ENCODE measurements around the gene RALBP1.
"Not testable (repeated sequence)": the region's sequence is repeated elsewhere in the genome, so short reads cannot be mapped to it uniquely, and the experiment has no call there.

RALBP1 gene

GRCh38 chr18:9455718-9456511 is 19.4 kb upstream of the RALBP1 start:
- no peak for DNase-seq

DNA sequence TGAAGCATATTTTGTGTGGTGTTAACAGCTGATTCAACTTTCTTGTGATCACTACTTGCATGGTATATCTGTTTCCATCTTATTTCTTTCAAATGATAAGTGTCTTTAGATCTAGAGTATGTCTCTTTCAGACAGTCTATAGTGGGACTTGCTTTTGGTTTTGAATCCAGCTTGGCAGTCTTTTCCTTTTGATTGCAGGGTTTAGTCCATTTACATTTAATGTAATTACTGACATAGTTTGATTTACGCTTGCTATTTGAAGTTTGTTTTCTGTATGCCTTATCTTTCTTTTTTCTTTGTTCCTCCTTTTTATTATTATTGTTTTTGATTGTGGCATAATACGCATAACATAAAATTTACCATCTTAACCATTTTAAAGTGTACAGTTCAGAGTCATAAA is 9.2 kb upstream of the RALBP1 start:
- DNase-seq = no peak

DNA sequence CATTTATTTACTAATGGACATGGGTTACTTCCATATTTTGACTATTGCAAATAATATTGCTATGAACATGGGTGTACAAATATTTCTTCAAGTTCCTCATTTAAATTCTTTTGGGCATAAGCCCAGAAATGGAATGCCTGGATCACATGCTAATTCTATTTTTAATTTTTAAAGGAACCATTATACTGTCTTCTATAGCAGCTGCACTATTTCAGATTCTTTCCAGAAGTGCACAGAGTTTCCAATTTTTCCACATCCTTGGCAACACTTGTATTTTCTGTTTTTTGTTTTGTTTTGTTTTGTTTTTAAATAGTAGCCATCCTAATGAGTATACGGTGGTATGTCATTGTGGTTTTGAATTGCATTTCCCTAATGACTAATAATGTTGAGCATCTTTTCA is 8.5 kb upstream of the RALBP1 start:
- DNase-seq = no peak

GRCh38 chr18:9468998-9469397 is 6.3 kb upstream of the RALBP1 start:
- DNase-seq = no peak

GRCh38 chr18:9469685-9470084 is 5.6 kb upstream of the RALBP1 start:
- no peak for DNase-seq

- DNase-seq = peak in 1 of 2 donors; percentile 5
Observed at GRCh38 chr18:9474108-9474982, 968 bp upstream of the RALBP1 start.

GRCh38 chr18:9475643-9476591 is 604 bp downstream of the RALBP1 start:
- DNase-seq = peak; percentile 51 to 59

DNA sequence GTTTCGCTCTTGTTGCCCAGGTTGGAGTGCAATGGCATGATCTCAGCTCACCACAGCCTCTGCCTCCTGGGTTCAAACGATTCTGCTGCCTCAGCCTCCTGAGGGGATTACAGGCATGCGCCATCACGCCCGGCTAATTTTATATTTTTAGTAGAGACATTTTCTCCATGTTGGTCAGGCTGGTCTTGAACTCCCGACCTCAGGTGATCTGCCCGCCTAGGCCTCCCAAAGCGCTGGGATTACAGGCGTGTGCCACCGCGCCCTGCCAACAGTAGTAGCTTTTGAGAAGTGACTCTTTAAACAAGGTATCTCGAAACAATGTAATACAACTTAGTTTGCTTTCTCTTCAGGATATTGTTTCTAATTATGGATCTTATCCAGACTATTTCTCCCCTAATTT is 1.6 kb downstream of the RALBP1 start:
- DNase-seq = not testable (repeated sequence)

- no peak for DNase-seq
Observed at GRCh38 chr18:9477509-9477908, 2.2 kb downstream of the RALBP1 start.

DNA sequence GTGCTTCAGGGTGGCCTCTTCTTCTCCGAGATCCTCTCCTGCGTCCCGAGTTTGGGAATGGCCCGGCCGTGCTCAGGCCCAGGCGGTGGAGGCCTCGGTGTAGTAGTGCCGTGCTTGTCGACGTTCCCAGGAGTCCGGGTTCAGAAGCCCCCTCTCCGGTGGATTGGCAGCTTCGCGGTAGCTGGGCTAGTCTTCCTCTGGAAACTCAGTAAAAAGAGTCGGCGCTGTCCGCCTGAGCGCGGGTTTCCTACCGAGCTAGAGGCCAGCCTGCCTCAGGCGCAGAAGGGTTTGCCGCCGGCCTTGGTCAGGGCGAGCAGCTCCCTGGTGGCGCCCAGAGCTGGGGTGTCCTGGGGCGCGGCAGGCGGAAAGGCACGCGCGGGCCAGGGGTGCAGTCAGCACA is 3.2 kb downstream of the RALBP1 start:
- DNase-seq = no peak

DNA sequence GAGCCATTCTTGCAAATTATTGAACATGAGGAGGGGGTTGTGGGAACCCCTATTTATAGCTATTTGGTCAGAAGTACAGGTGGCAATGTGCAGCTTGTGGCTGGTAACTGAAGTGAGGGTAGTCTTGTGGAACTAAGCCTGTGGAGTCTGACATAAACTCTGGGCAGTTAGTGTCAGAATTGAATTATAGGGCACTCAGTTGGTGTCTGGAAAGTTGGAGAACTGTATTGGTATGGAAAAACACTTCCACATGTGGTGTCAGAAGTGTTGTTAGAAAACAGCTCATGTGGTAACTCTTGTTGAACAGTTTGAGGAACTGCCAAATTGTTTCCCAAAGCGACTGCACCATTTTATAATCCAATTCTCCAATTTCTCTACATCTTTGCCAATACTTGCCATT is 7.5 kb downstream of the RALBP1 start:
- no peak for DNase-seq

GRCh38 chr18:9483526-9483925 is 8.2 kb downstream of the RALBP1 start:
- no peak for DNase-seq

DNA sequence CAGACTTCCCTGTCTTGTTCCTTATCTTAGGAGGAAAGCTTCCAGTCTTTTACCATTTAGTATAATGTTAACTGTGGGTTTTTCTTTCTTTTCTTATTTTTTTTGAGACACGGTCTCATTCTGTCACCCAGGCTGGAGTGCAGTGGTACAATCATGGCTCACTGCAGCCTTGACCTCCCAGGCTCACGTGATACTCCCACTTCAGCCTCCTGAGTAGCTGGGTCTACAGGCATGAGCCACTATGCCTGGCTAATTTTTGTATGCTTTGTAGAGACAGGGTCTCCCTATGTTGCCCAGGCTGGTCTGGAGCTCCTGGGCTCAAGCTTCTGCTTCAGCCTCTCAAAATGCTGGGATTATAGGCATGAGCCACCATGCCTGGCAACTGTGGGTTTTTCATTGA is 9.5 kb downstream of the RALBP1 start:
- not testable (repeated sequence) for DNase-seq

DNA sequence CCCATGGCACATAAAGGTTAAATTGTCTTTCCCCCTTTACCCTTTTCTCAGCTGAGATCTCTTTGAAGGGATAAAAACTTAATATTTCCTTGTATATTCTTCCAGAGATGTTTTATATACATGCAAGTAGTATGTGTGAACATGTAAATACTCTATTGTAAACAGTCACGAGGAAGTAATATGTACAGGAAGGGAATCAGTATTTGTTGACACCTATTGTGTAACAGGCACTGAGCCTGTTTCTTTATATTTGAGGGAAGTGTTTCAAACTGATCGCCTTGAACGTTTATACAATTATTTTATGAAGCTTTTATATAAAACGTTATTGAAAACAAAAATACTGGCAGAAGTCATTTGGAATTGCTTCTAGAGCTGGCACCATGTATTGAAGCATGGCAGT is 13.2 kb downstream of the RALBP1 start:
- no peak for DNase-seq

DNA sequence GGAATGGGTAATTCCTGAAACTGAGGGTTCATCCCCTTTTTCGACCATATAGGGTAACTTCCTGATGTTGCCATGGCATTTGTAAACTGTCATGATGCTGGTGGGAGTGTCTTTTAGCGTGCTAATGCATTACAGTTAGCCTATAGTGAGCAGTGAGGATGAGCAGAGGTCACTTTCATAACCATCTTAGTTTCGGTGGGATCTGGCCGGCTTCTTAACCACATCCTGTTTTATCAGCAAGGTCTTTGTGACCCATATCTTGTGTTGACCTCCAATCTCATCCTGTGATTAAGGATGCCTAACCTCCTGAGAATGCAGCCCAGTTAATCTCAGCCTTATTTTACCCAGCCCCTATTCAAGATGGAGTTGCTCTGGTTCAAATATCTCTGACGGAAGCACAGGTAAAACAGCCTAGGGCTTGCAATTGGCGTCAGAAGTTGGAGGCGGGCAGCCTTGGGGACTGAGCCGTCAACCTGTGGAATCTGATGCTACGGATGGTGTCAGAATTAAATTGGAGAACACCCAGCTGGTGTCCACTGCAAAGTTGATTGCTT is 19.5 kb downstream of the RALBP1 start:
- peak in 1 of 2 donors; percentile 8 for DNase-seq

DNA sequence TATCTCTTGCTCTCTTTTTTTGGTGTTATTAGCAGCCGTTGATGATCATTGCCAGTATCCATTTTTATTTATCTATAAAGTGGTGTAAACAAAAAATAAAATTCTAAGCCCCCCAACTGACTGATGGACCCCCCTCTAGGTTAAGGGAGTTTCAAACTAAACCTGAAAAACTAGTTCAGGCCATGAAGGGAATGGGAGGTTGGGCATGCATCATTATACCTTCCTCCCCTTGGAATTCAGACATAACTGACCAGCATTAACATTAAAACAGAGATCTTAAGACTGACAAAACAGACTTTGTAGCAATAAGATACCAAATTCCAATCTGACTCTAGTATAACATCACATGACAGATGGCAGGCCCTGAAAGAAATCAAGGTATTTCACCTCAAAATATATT is 20.2 kb downstream of the RALBP1 start:
- DNase-seq = no peak

DNA sequence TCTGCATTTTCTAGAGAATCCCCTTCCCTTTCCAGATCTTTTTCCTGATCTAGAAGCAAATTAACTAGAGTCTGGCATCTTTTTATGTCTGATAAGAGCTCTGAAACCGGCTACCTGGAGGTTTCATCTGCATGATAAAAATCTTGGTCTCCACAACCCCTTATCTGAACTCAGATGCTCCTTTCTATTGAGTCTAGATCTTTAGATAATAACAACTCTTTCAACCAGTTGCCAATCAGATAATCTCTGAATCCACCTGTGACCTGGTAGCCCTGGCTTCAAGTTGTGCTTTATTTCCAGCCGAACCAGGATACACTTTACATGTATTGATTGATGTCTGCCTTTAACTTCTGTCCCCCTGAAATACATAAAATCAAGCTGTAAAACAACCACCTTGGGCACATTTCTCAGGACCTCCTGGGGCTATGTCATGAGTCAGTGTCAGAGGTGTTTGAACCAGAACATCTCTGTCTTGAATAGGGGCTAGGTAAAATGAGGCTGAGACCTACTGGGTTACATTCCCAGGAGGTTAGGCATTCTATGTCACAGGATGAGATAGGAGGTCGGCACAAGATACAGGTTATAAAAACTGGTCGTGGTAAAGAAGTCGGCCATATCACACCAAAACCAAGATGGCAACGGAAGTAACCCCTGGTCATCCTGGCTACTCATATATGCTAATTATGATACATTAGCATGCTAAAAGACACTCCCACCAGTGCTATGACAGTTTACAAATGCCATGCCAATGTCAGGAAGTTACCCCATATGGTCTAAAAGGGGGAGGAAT is 20.8 kb downstream of the RALBP1 start:
- DNase-seq = no peak

DNA sequence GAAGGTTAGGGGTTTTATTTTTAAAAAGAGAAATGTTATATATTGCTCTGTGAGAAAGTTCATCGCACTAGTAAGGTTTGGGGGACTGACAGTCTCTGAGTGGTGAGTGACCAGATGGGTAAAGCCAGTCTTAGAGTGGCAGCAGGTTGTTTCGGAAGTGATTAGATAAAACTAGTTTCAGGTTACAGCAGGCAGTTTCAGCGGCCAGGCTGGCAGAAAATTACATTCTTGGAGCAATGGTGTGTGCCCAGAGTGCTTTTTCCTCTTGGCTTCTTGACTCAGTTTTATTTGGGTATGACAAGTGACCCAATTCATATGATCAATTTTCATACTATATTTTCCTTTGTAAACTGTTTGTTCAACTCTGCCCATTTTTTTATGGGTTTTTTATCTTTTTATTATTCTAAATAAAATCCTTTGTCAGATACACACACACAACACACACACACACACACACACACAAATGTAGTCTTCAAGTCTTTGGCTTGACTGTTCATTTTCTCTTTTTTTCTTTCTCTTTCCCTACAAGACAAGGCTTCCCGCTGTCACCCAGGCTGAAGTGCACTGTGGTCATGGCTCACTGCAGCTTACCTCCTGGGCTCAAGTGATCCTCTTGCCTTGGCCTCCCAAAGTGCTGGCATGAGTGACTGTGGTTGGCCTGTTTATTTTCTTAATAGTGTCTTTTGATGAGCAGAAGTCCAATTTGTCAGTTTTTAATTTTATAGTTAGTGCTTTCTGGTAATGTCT is 30.9 kb downstream of the RALBP1 start:
- no peak for DNase-seq

- DNase-seq = no peak
Observed at GRCh38 chr18:9507565-9508088, 32.3 kb downstream of the RALBP1 start.

DNA sequence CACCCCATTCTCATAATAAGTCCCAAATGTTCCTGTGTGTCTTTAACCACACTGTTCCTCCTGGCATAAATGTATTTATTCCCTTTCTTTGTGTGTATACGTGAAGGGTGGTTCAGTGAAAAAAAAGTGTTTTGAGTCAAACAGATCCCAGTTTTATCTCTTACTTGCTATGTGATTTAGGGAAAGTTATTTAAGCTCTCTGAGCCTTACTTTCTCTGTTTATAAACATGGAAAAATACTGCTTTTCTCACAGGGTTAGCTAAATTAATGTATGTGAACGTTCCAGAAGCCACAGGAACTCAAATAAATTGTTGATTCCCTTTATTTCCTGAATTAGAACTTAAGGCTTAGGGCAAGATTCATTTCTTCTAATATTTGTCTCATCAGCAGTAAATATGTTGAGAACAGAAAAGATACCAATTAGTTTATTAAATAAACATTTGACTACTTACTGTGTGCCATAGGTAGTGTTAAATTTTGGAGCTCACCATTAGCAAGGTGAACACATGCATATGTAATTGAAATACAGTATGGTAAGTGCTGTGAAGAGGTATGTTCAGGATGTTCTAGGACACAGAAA is 33.2 kb downstream of the RALBP1 start:
- DNase-seq = no peak

Data from CD4-positive, alpha-beta T cell treated with Interleukin-1 beta for 1 hour (primary cell).